WTC11 (cell line): Measurements from ENCODE around the gene SERPINE2. TPM values are rescaled to one million over a fixed set of nuclear protein-coding genes. Genes with fewer than 3 reads are reported as not detected.

ENCODE experiments used
- ATAC-seq: fragments of 200-7000 bp; cut with Tn5 transposase; 2 replicates; pipeline ENCODE4 v1.10.0; 2021; ENCODE audit warnings: mild to moderate bottlenecking, moderate library complexity
- CTCF ChIA-PET: fragments of 300-600 bp; sonication (Branson Sonifier 250); formaldehyde crosslinking; loops from one replicate; lab custom pipeline; 2021; ENCODE audit warnings: antibody characterized with exemption; lab: Charles Lee
- POLR2A ChIA-PET: fragments of 350-600 bp; sonication (Branson Sonifier 250); formaldehyde crosslinking; loops from one replicate; lab custom pipeline; 2021; ENCODE audit warnings: antibody characterized with exemption; lab: Charles Lee
- DNase-seq: peaks from one replicate; pipeline ENCODE4 v3.0.0; 2021; ENCODE audit warnings: low spot score
- H3K27ac Mint-ChIP-seq: 2 replicates; pipeline ENCODE4 v1.8.0; 2021; ENCODE audit warnings: mixed read lengths
- H3K27me3 Mint-ChIP-seq: 2 replicates; pipeline ENCODE4 v1.8.0; 2021; ENCODE audit warnings: low read depth, mild to moderate bottlenecking, moderate library complexity, mixed read lengths
- H3K36me3 Mint-ChIP-seq: 2 replicates; pipeline ENCODE4 v1.8.0; 2021; ENCODE audit warnings: mixed read lengths
- H3K4me1 Mint-ChIP-seq: 2 replicates; pipeline ENCODE4 v1.8.0; 2022; ENCODE audit warnings: mixed read lengths
- H3K4me3 Mint-ChIP-seq: 2 replicates; pipeline ENCODE4 v1.8.0; 2021; ENCODE audit warnings: mild to moderate bottlenecking, moderate library complexity, mixed read lengths
- H3K9me3 Mint-ChIP-seq: 2 replicates; pipeline ENCODE4 v1.8.0; 2021; ENCODE audit warnings: mixed read lengths
- AR ChIP-seq: fragments of 250-450 bp; sonication (Bioruptor Pico); IDR thresholded peaks from 2 replicates; pipeline ENCODE4 v1.9.0; 2021; ENCODE audit warnings: mild to moderate bottlenecking
- ATF3 ChIP-seq: sonication (generic); formaldehyde crosslinking; conservative IDR thresholded peaks from 2 replicates; pipeline ENCODE4 v1.8.1; 2022; ENCODE audit warnings: mild to moderate bottlenecking, missing genetic modification reagents
- E2F4 ChIP-seq: sonication (generic); formaldehyde crosslinking; IDR thresholded peaks from 2 replicates; pipeline ENCODE4 v1.8.1; 2022; ENCODE audit warnings: low read depth, mild to moderate bottlenecking, moderate library complexity, missing genetic modification reagents, borderline replicate concordance
- ERG ChIP-seq: fragments of 250-450 bp; sonication (Bioruptor Pico); IDR thresholded peaks from 2 replicates; pipeline ENCODE4 v1.8.0; 2021; ENCODE audit warnings: mild to moderate bottlenecking
- GABPB1 ChIP-seq: sonication (generic); formaldehyde crosslinking; IDR thresholded peaks from 2 replicates; pipeline ENCODE4 v1.8.1; 2023; ENCODE audit warnings: mild to moderate bottlenecking, missing genetic modification reagents
- HMGXB4 ChIP-seq: sonication (generic); formaldehyde crosslinking; IDR thresholded peaks from 2 replicates; pipeline ENCODE4 v1.8.1; 2023; ENCODE audit warnings: mild to moderate bottlenecking, moderate library complexity, missing genetic modification reagents
- MYBL2 ChIP-seq: sonication (generic); formaldehyde crosslinking; IDR thresholded peaks from 2 replicates; pipeline ENCODE4 v1.8.1; 2023; ENCODE audit warnings: mild to moderate bottlenecking, moderate library complexity, missing genetic modification reagents
- NR3C1 ChIP-seq: sonication (generic); formaldehyde crosslinking; conservative IDR thresholded peaks from 2 replicates; pipeline ENCODE4 v1.8.1; 2023; ENCODE audit warnings: low read depth, mild to moderate bottlenecking, missing genetic modification reagents
- PRRX2 ChIP-seq: fragments of 250-450 bp; sonication (Bioruptor Pico); IDR thresholded peaks from 2 replicates; pipeline ENCODE4 v1.8.0; 2021; ENCODE audit warnings: mild to moderate bottlenecking
- SMAD3 ChIP-seq: sonication (generic); formaldehyde crosslinking; IDR thresholded peaks from 2 replicates; pipeline ENCODE4 v1.8.0; 2022; ENCODE audit warnings: missing genetic modification reagents, mild to moderate bottlenecking, borderline replicate concordance
- TEAD4 ChIP-seq: sonication (generic); formaldehyde crosslinking; IDR thresholded peaks from 2 replicates; pipeline ENCODE4 v1.8.0; 2022; ENCODE audit warnings: mild to moderate bottlenecking, missing genetic modification reagents
- ZBTB21 ChIP-seq: sonication (generic); formaldehyde crosslinking; IDR thresholded peaks from 2 replicates; pipeline ENCODE4 v1.8.1; 2023; ENCODE audit warnings: mild to moderate bottlenecking, missing genetic modification reagents, borderline replicate concordance
- ZNF219 ChIP-seq: sonication (generic); formaldehyde crosslinking; IDR thresholded peaks from 2 replicates; pipeline ENCODE4 v1.8.0; 2023; ENCODE audit warnings: missing genetic modification reagents, mild to moderate bottlenecking, borderline replicate concordance
- ZNF317 ChIP-seq: sonication (generic); formaldehyde crosslinking; IDR thresholded peaks from 2 replicates; pipeline ENCODE4 v1.8.1; 2023; ENCODE audit warnings: low read depth, mild to moderate bottlenecking, moderate library complexity, missing genetic modification reagents, borderline replicate concordance
- ZNF423 ChIP-seq: fragments of 250-450 bp; sonication (Bioruptor Pico); IDR thresholded peaks from 2 replicates; pipeline ENCODE4 v2.1.2; 2022; ENCODE audit warnings: mild to moderate bottlenecking, moderate library complexity
- ZNF425 ChIP-seq: fragments of 250-450 bp; sonication (Bioruptor Pico); conservative IDR thresholded peaks from 2 replicates; pipeline ENCODE4 v1.9.0; 2021; ENCODE audit warnings: mild to moderate bottlenecking
- ZNF512 ChIP-seq: sonication (generic); formaldehyde crosslinking; IDR thresholded peaks from 2 replicates; pipeline ENCODE4 v1.8.1; 2022; ENCODE audit warnings: missing genetic modification reagents, borderline replicate concordance
- total RNA-seq: library from RNA; stranded (reverse); gene quantifications from 3 replicates; pipeline ENCODE4 v1.2.3, GENCODE V29; 2021

Gene SERPINE2
- total RNA-seq, 1 experiment from 2014 or later = 60.4 TPM

- TF ChIP-seq AR = no peak
- TF ChIP-seq, all 79 proteins: peak for 0
These were observed 27.2 kb downstream of the SERPINE2 start (continued) for GRCh38 chr2:224011837-224012236.

- H3K27ac Mint-ChIP-seq = peak overlapping the region; percentile 19; the same call in 1 of the 2 replicates
- no peak for ATAC-seq
- no peak overlapping the region for H3K4me3 Mint-ChIP-seq
- DNase-seq = no peak
- H3K27me3 Mint-ChIP-seq = no peaks in the 10 kb centered on the region
- ChIA-PET CTCF (interaction anchor here (1.0 to 1.3 kb wide), 2 partner anchors 16 to 39 kb away, joined by 5 to 11 read pairs; no protein-coding TSS in a partner anchor), POLR2A (interaction anchor here (0.6 kb wide), 1 partner anchor 27 kb away, joined by 3 read pairs; no protein-coding TSS in a partner anchor)
- no peaks in the 10 kb centered on the region for H3K36me3 Mint-ChIP-seq
- peaks cover 37% of the 10 kb centered on the region for H3K4me1 Mint-ChIP-seq
- no peak for TF ChIP-seq NR3C1 (CRISPR knock-in tag)
- no peak for TF ChIP-seq ZNF425 (CRISPR knock-in tag)
- no peak for TF ChIP-seq ZNF219 (CRISPR knock-in tag)
- no peak for TF ChIP-seq ZNF512 (CRISPR knock-in tag)
- TF ChIP-seq ZNF317 = no peak
- no peak for TF ChIP-seq ZBTB21 (CRISPR knock-in tag)
- TF ChIP-seq ERG (CRISPR knock-in tag) = no peak
- no peak for TF ChIP-seq HMGXB4 (CRISPR knock-in tag)
- TF ChIP-seq SMAD3 (CRISPR knock-in tag) = no peak
- TF ChIP-seq ZNF423 = no peak
- no peak for TF ChIP-seq PRRX2 (CRISPR knock-in tag)
- TF ChIP-seq ATF3 (CRISPR knock-in tag) = no peak
- TF ChIP-seq GABPB1 (CRISPR knock-in tag) = no peak
- no peak for TF ChIP-seq TEAD4 (CRISPR knock-in tag)
- no peak for TF ChIP-seq E2F4 (CRISPR knock-in tag)
- TF ChIP-seq MYBL2 (CRISPR knock-in tag) = no peak
- TF ChIP-seq, all 79 proteins: peak for 0
- no peaks in the 10 kb centered on the region for H3K9me3 Mint-ChIP-seq
These were observed 29.3 kb downstream of the SERPINE2 start for GRCh38 chr2:224009605-224010315.
